Measurements from ENCODE around the gene OXT.

The OXT gene

DNA sequence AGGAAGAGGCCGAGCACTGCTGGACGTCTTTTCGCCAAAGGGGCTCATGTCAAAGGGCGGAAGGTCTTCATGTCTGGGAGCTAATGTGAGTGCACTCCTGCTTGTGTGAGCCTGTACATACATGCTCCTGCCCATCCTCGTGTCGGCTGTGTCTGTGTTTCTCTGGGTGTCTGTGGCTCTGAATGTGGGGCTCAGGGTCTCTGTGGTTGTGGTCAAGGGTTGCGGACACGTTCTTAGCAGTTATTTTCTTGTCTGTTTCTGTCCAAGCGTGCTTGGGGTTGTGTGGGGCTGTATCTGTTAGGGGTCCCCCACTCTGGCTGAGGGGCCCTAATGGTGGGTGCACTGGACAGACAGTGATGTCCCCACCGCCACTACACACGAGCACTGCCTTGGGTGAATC lies 10.2 kb downstream of the OXT start:
- Histone ChIP-seq H3K9me3 (ENCODE audit: control insufficient read depth, low read length) (no peaks in the 10 kb centered on the region), H3K36me3 (ENCODE audit: control insufficient read depth, insufficient read depth, low read length) (no peaks in the 10 kb centered on the region), H3K4me1 (ENCODE audit: control insufficient read depth, insufficient read depth, low read length) (peaks cover 4% of the 10 kb centered on the region), H3K9ac (ENCODE audit: low read length) (no peak overlapping the region), H3K27me3 (ENCODE audit: control insufficient read depth, insufficient read depth, low read length) (peaks cover 44% of the 10 kb centered on the region), H3K4me3 (ENCODE audit: low read length) (no peak overlapping the region)

DNA sequence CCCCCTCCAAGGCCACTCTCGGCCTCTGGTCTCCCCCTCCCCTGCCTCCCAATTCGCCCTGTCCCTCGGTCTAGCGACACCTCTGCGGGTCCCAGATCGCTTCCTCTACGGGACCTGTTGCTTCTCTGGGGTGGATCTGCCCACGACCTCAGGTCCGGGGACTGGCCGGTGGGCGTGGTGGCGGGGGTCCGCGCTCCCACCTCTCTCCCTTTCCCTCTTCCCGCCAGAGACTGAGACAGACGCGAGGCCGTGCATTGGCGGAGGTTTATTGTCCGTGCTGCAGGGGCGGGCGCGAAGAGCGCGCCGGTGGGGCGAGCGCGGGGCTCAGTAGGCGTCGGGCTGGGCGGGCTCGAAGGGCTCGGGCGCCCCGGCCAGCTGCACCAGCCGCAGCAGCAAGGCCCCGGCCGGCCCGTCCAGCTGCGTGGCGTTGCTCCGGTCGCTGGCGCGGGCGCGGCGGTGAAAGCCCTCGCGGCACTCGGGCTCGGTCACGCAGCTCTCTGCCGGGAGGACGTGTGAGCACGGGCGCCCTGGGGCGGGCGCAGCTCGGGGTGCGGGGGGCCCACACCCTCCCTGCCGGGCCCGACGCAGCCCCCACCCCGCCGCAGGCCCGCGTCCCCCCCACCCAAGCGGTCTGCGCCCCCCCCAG lies 11.0 kb downstream of the OXT start:
- H3K27me3 ChIP-seq (ENCODE audit: control insufficient read depth, insufficient read depth, low read length), result peaks cover 44% of the 10 kb centered on the region

GRCh38 chr20:3082955-3083952 lies 11.8 kb downstream of the OXT start:
- no peaks in the 10 kb centered on the region for H3K36me3 ChIP-seq (ENCODE audit: control insufficient read depth, insufficient read depth, low read length)
- H3K4me1 ChIP-seq (ENCODE audit: control insufficient read depth, insufficient read depth, low read length), result peaks cover 4% of the 10 kb centered on the region
- no peaks in the 10 kb centered on the region for H3K9me3 ChIP-seq (ENCODE audit: control insufficient read depth, low read length)
- no peak overlapping the region for H3K4me3 ChIP-seq (ENCODE audit: low read length)
- no peak overlapping the region for H3K9ac ChIP-seq (ENCODE audit: low read length)
- peaks cover 44% of the 10 kb centered on the region for H3K27me3 ChIP-seq (ENCODE audit: control insufficient read depth, insufficient read depth, low read length)

More for the DNA sequence above, 11.0 kb downstream of the OXT start:
- Histone ChIP-seq H3K4me3 (ENCODE audit: low read length) (no peak overlapping the region), H3K4me1 (ENCODE audit: control insufficient read depth, insufficient read depth, low read length) (peaks cover 4% of the 10 kb centered on the region), H3K9me3 (ENCODE audit: control insufficient read depth, low read length) (no peaks in the 10 kb centered on the region), H3K9ac (ENCODE audit: low read length) (no peak overlapping the region), H3K36me3 (ENCODE audit: control insufficient read depth, insufficient read depth, low read length) (no peaks in the 10 kb centered on the region)

DNA sequence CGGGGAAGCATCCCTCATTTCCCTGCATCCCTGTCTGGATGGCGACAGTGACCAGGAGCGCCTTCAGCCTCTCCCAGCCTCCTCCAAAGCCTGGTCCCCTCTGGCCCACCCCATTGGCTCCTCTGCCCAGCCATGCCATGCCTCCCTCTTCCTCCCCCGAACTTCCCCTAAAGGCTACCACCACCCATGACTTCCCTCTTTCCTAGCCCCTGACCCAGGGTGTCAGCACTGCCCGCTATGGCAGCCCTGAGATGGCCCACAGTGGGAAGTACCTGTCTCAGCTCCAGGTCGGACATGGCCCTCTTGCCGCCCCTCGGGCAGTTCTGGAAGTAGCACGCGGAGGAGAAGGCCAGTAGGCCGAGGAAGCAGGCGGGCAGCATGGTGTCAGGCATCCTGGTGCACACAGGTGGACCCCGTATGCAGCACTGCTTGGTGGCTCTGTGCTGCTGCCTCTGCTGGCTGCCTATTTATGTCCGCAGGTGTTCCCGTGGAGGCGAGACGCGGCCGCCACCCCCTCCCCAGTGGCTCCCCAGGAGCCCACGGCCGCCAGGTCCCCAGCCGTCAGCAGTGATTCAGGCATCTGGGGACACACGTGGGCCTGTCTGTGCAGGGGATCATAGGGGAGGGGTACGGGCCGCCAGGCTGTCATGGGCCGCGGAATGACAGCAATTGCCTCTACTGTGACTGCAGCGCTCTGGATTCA lies 13.0 kb downstream of the OXT start, which contains the start of gene AVP:
TSS of gene AVP (minus strand) at position 442 of the 703 bp plus-strand sequence. CDS start at position 392, 50 bp downstream.
- Histone ChIP-seq H3K36me3 (ENCODE audit: control insufficient read depth, insufficient read depth, low read length) (no peaks in the 10 kb centered on the region), H3K9me3 (ENCODE audit: control insufficient read depth, low read length) (no peaks in the 10 kb centered on the region), H3K27me3 (ENCODE audit: control insufficient read depth, insufficient read depth, low read length) (peaks cover 44% of the 10 kb centered on the region), H3K4me3 (ENCODE audit: low read length) (no peak within 1 kb of the TSS), H3K4me1 (ENCODE audit: control insufficient read depth, insufficient read depth, low read length) (peaks cover 4% of the 10 kb centered on the region), H3K9ac (ENCODE audit: low read length) (no peak within 1 kb of the TSS)

- Histone ChIP-seq H3K9ac (ENCODE audit: low read length) (no peak overlapping the region), H3K9me3 (ENCODE audit: control insufficient read depth, low read length) (no peaks in the 10 kb centered on the region), H3K36me3 (ENCODE audit: control insufficient read depth, insufficient read depth, low read length) (no peaks in the 10 kb centered on the region), H3K27me3 (ENCODE audit: control insufficient read depth, insufficient read depth, low read length) (peaks cover 45% of the 10 kb centered on the region), H3K4me3 (ENCODE audit: low read length) (no peak overlapping the region), H3K4me1 (ENCODE audit: control insufficient read depth, insufficient read depth, low read length) (peaks cover 4% of the 10 kb centered on the region)
These were observed 13.6 kb downstream of the OXT start for GRCh38 chr20:3084986-3085360.

DNA sequence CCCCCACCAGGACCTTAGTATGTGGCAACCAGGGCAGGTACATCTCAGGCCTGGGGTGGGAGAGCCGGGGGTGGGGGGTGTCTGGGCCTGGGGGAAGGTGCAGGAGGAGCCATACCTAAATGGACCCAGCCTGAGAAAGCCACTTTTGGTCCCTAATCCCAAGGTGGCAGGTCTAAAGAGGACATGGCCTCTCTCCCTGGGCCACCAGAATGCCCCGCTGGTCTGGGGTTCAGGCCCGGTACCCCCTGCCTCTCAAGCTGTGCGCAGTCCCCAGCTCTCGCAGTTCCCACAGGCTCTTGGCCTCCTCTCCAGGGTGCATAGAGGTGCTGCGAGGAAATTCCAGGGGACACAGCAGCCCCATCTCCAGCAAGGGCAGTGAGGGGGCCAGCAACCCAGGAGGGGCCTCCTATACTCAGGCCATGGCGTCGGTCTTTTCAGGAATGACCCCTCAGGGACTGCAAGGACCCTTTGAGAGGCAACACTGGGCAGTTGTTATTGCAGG lies 14.2 kb downstream of the OXT start:
- H3K4me1 ChIP-seq (ENCODE audit: control insufficient read depth, insufficient read depth, low read length), result peaks cover 4% of the 10 kb centered on the region
- H3K27me3 ChIP-seq (ENCODE audit: control insufficient read depth, insufficient read depth, low read length), result peaks cover 51% of the 10 kb centered on the region
- no peaks in the 10 kb centered on the region for H3K9me3 ChIP-seq (ENCODE audit: control insufficient read depth, low read length)
- no peak overlapping the region for H3K4me3 ChIP-seq (ENCODE audit: low read length)
- H3K9ac ChIP-seq (ENCODE audit: low read length), result no peak overlapping the region
- no peaks in the 10 kb centered on the region for H3K36me3 ChIP-seq (ENCODE audit: control insufficient read depth, insufficient read depth, low read length)

- H3K36me3 ChIP-seq (ENCODE audit: control insufficient read depth, insufficient read depth, low read length), result no peaks in the 10 kb centered on the region
- no peaks in the 10 kb centered on the region for H3K9me3 ChIP-seq (ENCODE audit: control insufficient read depth, low read length)
- peaks cover 48% of the 10 kb centered on the region for H3K27me3 ChIP-seq (ENCODE audit: control insufficient read depth, insufficient read depth, low read length)
- H3K9ac ChIP-seq (ENCODE audit: low read length), result no peak overlapping the region
- no peaks in the 10 kb centered on the region for H3K4me1 ChIP-seq (ENCODE audit: control insufficient read depth, insufficient read depth, low read length)
- no peak overlapping the region for H3K4me3 ChIP-seq (ENCODE audit: low read length)
These were observed 16.6 kb downstream of the OXT start for GRCh38 chr20:3088031-3088430.

DNA sequence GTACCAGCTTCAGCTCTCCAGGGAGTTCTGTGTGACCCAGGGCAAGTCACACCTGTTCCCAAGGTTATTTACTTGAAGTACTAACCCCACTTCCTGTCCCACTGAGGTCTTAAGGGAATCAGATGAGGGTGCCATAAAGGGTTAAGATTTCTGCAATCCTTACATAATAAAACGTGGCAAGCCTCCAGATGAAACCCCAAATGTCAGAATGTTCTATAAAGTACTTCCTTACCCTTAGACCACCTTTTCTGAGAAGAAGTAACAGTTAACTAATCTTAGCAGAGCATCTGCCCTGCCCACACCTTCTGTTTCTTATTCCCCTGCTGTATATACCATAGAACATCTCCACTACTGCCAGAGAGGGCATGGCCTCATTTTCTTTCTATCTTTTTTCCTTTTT lies 19.1 kb downstream of the OXT start:
- no peaks in the 10 kb centered on the region for H3K4me1 ChIP-seq (ENCODE audit: control insufficient read depth, insufficient read depth, low read length)
- H3K4me3 ChIP-seq (ENCODE audit: low read length), result no peak overlapping the region
- H3K9ac ChIP-seq (ENCODE audit: low read length), result no peak overlapping the region
- peaks cover 39% of the 10 kb centered on the region for H3K27me3 ChIP-seq (ENCODE audit: control insufficient read depth, insufficient read depth, low read length)
- no peaks in the 10 kb centered on the region for H3K36me3 ChIP-seq (ENCODE audit: control insufficient read depth, insufficient read depth, low read length)
- H3K9me3 ChIP-seq (ENCODE audit: control insufficient read depth, low read length), result no peaks in the 10 kb centered on the region

DNA sequence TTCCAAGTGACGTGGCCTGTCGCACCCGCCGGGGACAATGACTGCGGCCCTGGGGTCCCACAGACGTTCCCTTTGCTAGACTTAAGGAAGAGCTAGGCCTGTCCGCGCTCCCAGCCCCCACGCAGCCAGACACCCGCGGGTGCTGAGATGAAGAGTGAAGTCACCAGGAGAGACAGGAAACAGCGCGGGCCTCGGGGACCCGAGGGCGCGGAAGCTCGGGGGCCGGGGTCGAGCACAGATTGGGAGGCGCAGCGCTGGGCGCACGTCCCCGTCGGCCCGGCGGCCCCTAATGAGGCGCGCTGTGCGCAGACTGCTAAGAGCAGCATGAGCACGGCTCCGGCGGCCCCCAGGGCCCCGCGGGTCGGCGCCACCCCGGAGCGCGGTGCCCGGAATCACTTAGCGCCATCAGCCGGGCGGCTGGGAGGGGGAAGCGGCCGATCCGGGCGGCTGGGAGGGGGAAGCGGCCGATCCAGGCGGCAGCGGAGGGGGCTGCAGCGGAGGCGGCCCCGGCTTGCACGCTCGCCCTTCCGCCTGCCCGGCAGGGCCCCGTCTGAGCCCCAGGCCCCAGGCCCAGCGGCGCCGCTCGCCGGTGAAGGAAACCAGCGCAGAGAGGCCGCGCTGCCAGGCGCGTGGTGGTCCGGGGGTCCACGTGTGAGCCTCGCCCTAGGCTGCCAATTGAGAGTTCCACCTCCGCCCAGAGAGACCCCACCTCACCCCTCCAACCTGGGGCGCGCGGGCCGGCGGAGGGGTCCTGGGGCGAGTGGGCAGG lies 21.4 kb downstream of the OXT start:
- Histone ChIP-seq H3K9ac (ENCODE audit: low read length) (no peak overlapping the region), H3K4me3 (ENCODE audit: low read length) (no peak overlapping the region), H3K27me3 (ENCODE audit: control insufficient read depth, insufficient read depth, low read length) (peaks cover 39% of the 10 kb centered on the region), H3K36me3 (ENCODE audit: control insufficient read depth, insufficient read depth, low read length) (no peaks in the 10 kb centered on the region), H3K9me3 (ENCODE audit: control insufficient read depth, low read length) (no peaks in the 10 kb centered on the region), H3K4me1 (ENCODE audit: control insufficient read depth, insufficient read depth, low read length) (no peaks in the 10 kb centered on the region)

DNA sequence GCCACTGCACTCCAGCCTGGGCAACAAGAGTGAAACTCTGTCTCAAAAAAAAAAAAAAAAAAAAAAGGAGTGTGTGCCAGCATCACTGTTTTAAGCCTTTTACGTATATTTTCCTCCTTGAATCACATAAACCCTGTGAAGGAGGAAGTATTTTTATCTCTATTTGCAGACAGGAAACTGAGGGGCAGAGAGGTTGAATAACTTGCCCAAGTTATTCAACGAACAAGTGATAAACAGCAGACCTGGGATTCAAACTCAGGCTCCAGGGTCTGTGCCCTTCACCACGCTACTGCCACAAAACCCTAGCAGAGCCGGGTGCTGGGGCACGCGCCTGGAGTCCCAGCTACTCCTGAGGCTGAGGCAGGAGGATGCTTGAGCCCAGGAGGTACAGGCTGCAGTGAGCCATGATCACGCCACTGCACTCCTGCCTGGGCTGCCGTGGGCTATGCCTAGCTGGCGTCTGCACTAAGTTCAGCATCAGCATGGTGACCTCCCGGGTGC lies 22.5 kb downstream of the OXT start:
- H3K27me3 ChIP-seq (ENCODE audit: control insufficient read depth, insufficient read depth, low read length), result peaks cover 39% of the 10 kb centered on the region
- no peaks in the 10 kb centered on the region for H3K9me3 ChIP-seq (ENCODE audit: control insufficient read depth, low read length)
- H3K9ac ChIP-seq (ENCODE audit: low read length), result no peak overlapping the region
- H3K4me3 ChIP-seq (ENCODE audit: low read length), result no peak overlapping the region
- H3K4me1 ChIP-seq (ENCODE audit: control insufficient read depth, insufficient read depth, low read length), result no peaks in the 10 kb centered on the region
- H3K36me3 ChIP-seq (ENCODE audit: control insufficient read depth, insufficient read depth, low read length), result no peaks in the 10 kb centered on the region
